ENCODE data around the gene TOR4A. TPM values are rescaled to one million over a fixed set of nuclear protein-coding genes. Genes with fewer than 3 reads are reported as not detected.

The TOR4A gene
- total RNA-seq, 1 experiment from 2014 or later, result 28.9 TPM

GRCh38 chr9:137307255-137308056, 29.9 kb downstream of the TOR4A start:
- H3K27ac ChIP-seq (ENCODE audit: low read length), result no peak overlapping the region
- no peaks in the 10 kb centered on the region for H4K20me1 ChIP-seq (ENCODE audit: low read length)
- ATAC-seq (no peak), DNase-seq (no peak)
- no peaks in the 10 kb centered on the region for H3K36me3 ChIP-seq (ENCODE audit: low read depth, low read length)
- no peak overlapping the region for H3K9ac ChIP-seq (ENCODE audit: low read length)
- H3K4me3 ChIP-seq (ENCODE audit: low read length), result no peak overlapping the region
- H3K4me1 ChIP-seq (ENCODE audit: insufficient read depth, low read length), result peaks cover 25% of the 10 kb centered on the region
- H3F3A ChIP-seq (ENCODE audit: low read length, unreplicated experiment), result no peaks in the 10 kb centered on the region
- no peaks in the 10 kb centered on the region for H3K9me2 ChIP-seq (replicated peaks; ENCODE audit: low read length)
- H2AFZ ChIP-seq (ENCODE audit: low read length), result no peak overlapping the region
- H3K79me2 ChIP-seq (ENCODE audit: low read length), result no peaks in the 10 kb centered on the region
- no peaks in the 10 kb centered on the region for H3K9me3 ChIP-seq (ENCODE audit: low read length)
- BruUV-seq (replicated peaks), result no TSS peak
- TF ChIP-seq EZH2 (IDR thresholded peaks at IDR 0.05; ENCODE audit: low read length, unreplicated experiment), result no peak
- no peak for TF ChIP-seq EZH2phosphoT487 (IDR thresholded peaks at IDR 0.05; ENCODE audit: borderline replicate concordance, low read length)
- TF ChIP-seq CTCF (conservative IDR thresholded peaks at IDR 0.05; ENCODE audit: low read depth, low read length), result no peak
- intact Hi-C loops (cut with micrococcal nuclease), result no loop called here
- POLR2A ChIA-PET (ENCODE audit: unreplicated experiment), result no interaction called here
- no peaks in the 10 kb centered on the region for H3K27me3 ChIP-seq (ENCODE audit: low read length)
- CTCF ChIA-PET, result no interaction called here
- no peak overlapping the region for H3K4me2 ChIP-seq (ENCODE audit: low read length)

- TF ChIP-seq EZH2 (IDR thresholded peaks at IDR 0.05; ENCODE audit: low read length, unreplicated experiment) (no peak), CTCF (conservative IDR thresholded peaks at IDR 0.05; ENCODE audit: low read depth, low read length) (no peak), EZH2phosphoT487 (IDR thresholded peaks at IDR 0.05; ENCODE audit: borderline replicate concordance, low read length) (no peak)
- Histone ChIP-seq H4K20me1 (ENCODE audit: low read length) (no peaks in the 10 kb centered on the region), H3K9ac (ENCODE audit: low read length) (no peak overlapping the region), H3K27me3 (ENCODE audit: low read length) (no peaks in the 10 kb centered on the region), H3K4me3 (ENCODE audit: low read length) (no peak overlapping the region), H3K9me3 (ENCODE audit: low read length) (no peaks in the 10 kb centered on the region), H3K36me3 (ENCODE audit: low read depth, low read length) (no peaks in the 10 kb centered on the region), H3K27ac (ENCODE audit: low read length) (no peak overlapping the region), H3K79me2 (ENCODE audit: low read length) (no peaks in the 10 kb centered on the region), H3F3A (ENCODE audit: low read length, unreplicated experiment) (no peaks in the 10 kb centered on the region), H3K4me1 (ENCODE audit: insufficient read depth, low read length) (peaks cover 20% of the 10 kb centered on the region), H2AFZ (ENCODE audit: low read length) (no peak overlapping the region), H3K4me2 (ENCODE audit: low read length) (no peak overlapping the region), H3K9me2 (replicated peaks; ENCODE audit: low read length) (no peaks in the 10 kb centered on the region)
- ChIA-PET POLR2A (ENCODE audit: unreplicated experiment) (no interaction called here), CTCF (no interaction called here)
- no TSS peak for BruUV-seq (replicated peaks)
- ATAC-seq, result no peak
- no peak for DNase-seq
- intact Hi-C loops (cut with micrococcal nuclease), result no loop called here
Measured at GRCh38 chr9:137308057-137308619, 30.6 kb downstream of the TOR4A start.
